Smooth muscle cell (in vitro differentiated cells): ENCODE data around the gene USP28. TPM values are rescaled to one million over a fixed set of nuclear protein-coding genes. Genes with fewer than 3 reads are reported as not detected.

Experiments
- DNase-seq: peaks from one replicate; lab custom pipeline; 2025; ENCODE audit not compliant: unreplicated experiment; lab: John Stamatoyannopoulos, UW
- H2AFZ ChIP-seq: fragments of 200-600 bp; sonication (generic); 2 replicates; pipeline ENCODE4 v1.6.0; 2016; ENCODE audit warnings: antibody characterized with exemption, low read depth, mild to moderate bottlenecking
- H3F3A ChIP-seq: fragments of 200-600 bp; sonication (generic); 2 replicates; pipeline ENCODE4 v1.6.0; 2017; ENCODE audit warnings: antibody characterized with exemption, low read depth
- H3K27ac ChIP-seq: fragments of 200-600 bp; sonication (generic); 2 replicates; pipeline ENCODE4 v1.5.1; 2016; ENCODE audit warnings: low read depth, mild to moderate bottlenecking
- H3K27me3 ChIP-seq: fragments of 200-600 bp; sonication (generic); 2 replicates; pipeline ENCODE4 v1.6.1; 2016; ENCODE audit warnings: low read depth, mild to moderate bottlenecking
- H3K36me3 ChIP-seq: fragments of 200-600 bp; sonication (generic); 2 replicates; pipeline ENCODE4 v1.5.1; 2016; ENCODE audit warnings: low read depth
- H3K4me1 ChIP-seq: fragments of 200-600 bp; sonication (generic); 2 replicates; pipeline ENCODE4 v1.5.1; 2016; ENCODE audit warnings: low read depth
- H3K4me2 ChIP-seq: fragments of 200-600 bp; sonication (generic); 2 replicates; pipeline ENCODE4 v1.6.0; 2016; ENCODE audit warnings: mild to moderate bottlenecking
- H3K4me3 ChIP-seq: fragments of 200-600 bp; sonication (generic); 2 replicates; pipeline ENCODE4 v1.5.1; 2016; ENCODE audit warnings: mild to moderate bottlenecking
- H3K79me2 ChIP-seq: fragments of 200-600 bp; sonication (generic); 2 replicates; pipeline ENCODE4 v1.6.0; 2016; ENCODE audit warnings: low read depth, mild to moderate bottlenecking
- H3K9ac ChIP-seq: fragments of 200-600 bp; sonication (generic); 2 replicates; pipeline ENCODE4 v1.6.0; 2016; ENCODE audit warnings: low read depth
- H3K9me3 ChIP-seq: fragments of 200-600 bp; sonication (generic); replicated peaks from 2 replicates; pipeline ENCODE4 v1.5.1; 2016; ENCODE audit warnings: low read depth
- H4K20me1 ChIP-seq: fragments of 200-600 bp; sonication (generic); 2 replicates; pipeline ENCODE4 v1.6.0; 2016; ENCODE audit warnings: low read depth
- CTCF ChIP-seq: fragments of 200-600 bp; sonication (generic); IDR thresholded peaks from 2 replicates; pipeline ENCODE4 v1.5.1; 2017; ENCODE audit warnings: borderline replicate concordance, mild to moderate bottlenecking, antibody characterized with exemption; ENCODE audit not compliant: insufficient read depth, poor library complexity, severe bottlenecking
- WGBS: methylation state at CpG from one replicate; pipeline ENCODE4 v1.1.7; 2016; ENCODE audit warnings: low lambda C conversion rate; 5-methylcytosine and 5-hydroxymethylcytosine counted together
- polyA plus RNA-seq: library from polyadenylated mRNA; unstranded; fragments of >200 nt; fragmentation: Nextera tagmentation; extraction: Ambion mirVana; gene quantifications from 2 replicates; pipeline ENCODE4 v1.2.1, GENCODE V29; 2016
- total RNA-seq: library from RNA; depleted of rRNA; stranded (reverse); fragments of >200 nt; gene quantifications from 2 replicates; pipeline ENCODE4 v1.2.3, GENCODE V29; 2014

Gene USP28
- total and polyA plus RNA-seq, 2 experiments from 2014 or later = 18.6 to 50.5 TPM

GRCh38 chr11:113817626-113818025, 57.7 kb downstream of the USP28 start:
- Histone ChIP-seq H3K9ac (no peak overlapping the region), H3K79me2 (no peaks in the 10 kb centered on the region), H3K9me3 (no peaks in the 10 kb centered on the region), H3K4me3 (no peak overlapping the region), H3K27me3 (no peaks in the 10 kb centered on the region), H3K4me2 (no peak overlapping the region), H3F3A (no peaks in the 10 kb centered on the region), H3K27ac (no peak overlapping the region), H3K36me3 (no peaks in the 10 kb centered on the region), H4K20me1 (no peaks in the 10 kb centered on the region), H2AFZ (no peak overlapping the region), H3K4me1 (peaks cover 14% of the 10 kb centered on the region)
- no peak for TF ChIP-seq CTCF
- 89% methylated on average over 6 of the region's 6 CpGs for WGBS
- DNase-seq = no peak

- H2AFZ ChIP-seq = no peak overlapping the region
- no peaks in the 10 kb centered on the region for H3K79me2 ChIP-seq
- no peak overlapping the region for H3K4me2 ChIP-seq
- DNase-seq = no peak
- no peaks in the 10 kb centered on the region for H3K9me3 ChIP-seq
- H3K9ac ChIP-seq = no peak overlapping the region
- H3F3A ChIP-seq = no peaks in the 10 kb centered on the region
- H3K27me3 ChIP-seq = no peaks in the 10 kb centered on the region
- no peak for TF ChIP-seq CTCF
- no peak overlapping the region for H3K4me3 ChIP-seq
- no peaks in the 10 kb centered on the region for H3K36me3 ChIP-seq
- H4K20me1 ChIP-seq = no peaks in the 10 kb centered on the region
- peaks cover 14% of the 10 kb centered on the region for H3K4me1 ChIP-seq
- WGBS = 100% methylated on average over 1 of the region's 1 CpG
- no peak overlapping the region for H3K27ac ChIP-seq
Measured at GRCh38 chr11:113817162-113817561, 58.2 kb downstream of the USP28 start.

- Histone ChIP-seq H3F3A (no peaks in the 10 kb centered on the region), H3K9ac (no peak overlapping the region)
Measured at GRCh38 chr11:113814181-113814580, 61.2 kb downstream of the USP28 start.

More at GRCh38 chr11:113814181-113814580, 61.2 kb downstream of the USP28 start:
- no peaks in the 10 kb centered on the region for H3K9me3 ChIP-seq
- H3K27me3 ChIP-seq = no peaks in the 10 kb centered on the region
- no peaks in the 10 kb centered on the region for H3K79me2 ChIP-seq
- peaks cover 4% of the 10 kb centered on the region for H3K36me3 ChIP-seq
- DNase-seq = no peak
- peaks cover 14% of the 10 kb centered on the region for H3K4me1 ChIP-seq
- H3K4me2 ChIP-seq = no peak overlapping the region
- no peak overlapping the region for H3K4me3 ChIP-seq
- no peaks in the 10 kb centered on the region for H4K20me1 ChIP-seq
- no peak for TF ChIP-seq CTCF
- H3K27ac ChIP-seq = no peak overlapping the region
- H2AFZ ChIP-seq = no peak overlapping the region
